ENCODE results near the gene PCDHGA8. TPM values are rescaled to one million over a fixed set of nuclear protein-coding genes. Genes with fewer than 3 reads are reported as not detected.

The PCDHGA8 gene
- total RNA-seq, 1 donor from 2014 or later: 2.6 TPM

- H3K36me3 Mint-ChIP-seq (ENCODE audit: low read depth, unreplicated experiment): peaks cover 48% of the 10 kb centered on the region
Observed at GRCh38 chr5:141398608-141399007, 6.2 kb downstream of the PCDHGA8 start.

GRCh38 chr5:141399555-141400258 is 7.3 kb downstream of the PCDHGA8 start:
- TF ChIP-seq CTCF (IDR thresholded peaks at IDR 0.05; ENCODE audit: unreplicated experiment): no peak
- Mint-ChIP-seq H3K9me3 (ENCODE audit: unreplicated experiment) (peaks cover 30% of the 10 kb centered on the region), H3K36me3 (ENCODE audit: low read depth, unreplicated experiment) (peaks cover 48% of the 10 kb centered on the region), H3K4me3 (ENCODE audit: unreplicated experiment) (peak overlapping the region; percentile 88), H3K4me1 (ENCODE audit: unreplicated experiment) (peaks cover 2% of the 10 kb centered on the region), H3K27me3 (ENCODE audit: unreplicated experiment) (peaks cover 2% of the 10 kb centered on the region), H3K27ac (ENCODE audit: unreplicated experiment) (no peak overlapping the region)
- no peak for DNase-seq (ENCODE audit: low spot score)

More at GRCh38 chr5:141398608-141399007, 6.2 kb downstream of the PCDHGA8 start:
- Mint-ChIP-seq H3K27me3 (ENCODE audit: unreplicated experiment) (peaks cover 2% of the 10 kb centered on the region), H3K9me3 (ENCODE audit: unreplicated experiment) (peaks cover 34% of the 10 kb centered on the region), H3K4me1 (ENCODE audit: unreplicated experiment) (peaks cover 2% of the 10 kb centered on the region), H3K4me3 (ENCODE audit: unreplicated experiment) (peak overlapping the region; percentile 77), H3K27ac (ENCODE audit: unreplicated experiment) (no peak overlapping the region)
- TF ChIP-seq CTCF (IDR thresholded peaks at IDR 0.05; ENCODE audit: unreplicated experiment): no peak
- no peak for DNase-seq (ENCODE audit: low spot score)

GRCh38 chr5:141402553-141403243 is 10.3 kb downstream of the PCDHGA8 start, which contains the start of gene PCDHGA9:
Gene PCDHGA9, plus strand, starts transcription at chr5:141402778. Its CDS starts 175 bp downstream, at chr5:141402953.
- DNase-seq (ENCODE audit: low spot score): no peak
- Mint-ChIP-seq H3K36me3 (ENCODE audit: low read depth, unreplicated experiment) (peaks cover 40% of the 10 kb centered on the region), H3K4me3 (ENCODE audit: unreplicated experiment) (peak within 1 kb of the TSS; percentile 26), H3K27me3 (ENCODE audit: unreplicated experiment) (peaks cover 2% of the 10 kb centered on the region), H3K4me1 (ENCODE audit: unreplicated experiment) (peaks cover 7% of the 10 kb centered on the region), H3K27ac (ENCODE audit: unreplicated experiment) (no peak within 1 kb of the TSS), H3K9me3 (ENCODE audit: unreplicated experiment) (peaks cover 19% of the 10 kb centered on the region)
- TF ChIP-seq CTCF (IDR thresholded peaks at IDR 0.05; ENCODE audit: unreplicated experiment): no peak

- DNase-seq (ENCODE audit: low spot score): no peak
- H3K4me3 Mint-ChIP-seq (ENCODE audit: unreplicated experiment): peak overlapping the region; percentile 26
- TF ChIP-seq CTCF (IDR thresholded peaks at IDR 0.05; ENCODE audit: unreplicated experiment): no peak
- H3K4me1 Mint-ChIP-seq (ENCODE audit: unreplicated experiment): peaks cover 8% of the 10 kb centered on the region
- peaks cover 2% of the 10 kb centered on the region for H3K27me3 Mint-ChIP-seq (ENCODE audit: unreplicated experiment)
- H3K36me3 Mint-ChIP-seq (ENCODE audit: low read depth, unreplicated experiment): peaks cover 44% of the 10 kb centered on the region
- H3K27ac Mint-ChIP-seq (ENCODE audit: unreplicated experiment): no peak overlapping the region
- peaks cover 19% of the 10 kb centered on the region for H3K9me3 Mint-ChIP-seq (ENCODE audit: unreplicated experiment)
Observed at GRCh38 chr5:141403387-141403786, 11.0 kb downstream of the PCDHGA8 start.

Measured in endothelial cell (in vitro differentiated cells).